MM.1S (cell line): ENCODE measurements around the gene RIMKLA.

Source experiments
- DNase-seq: peaks from one replicate; pipeline ENCODE4 v3.0.0-alpha.2; 2015
- H2AFZ ChIP-seq: fragments of 300-600 bp; sonication (generic); 2 replicates; pipeline ENCODE4 v1.6.0; 2016; ENCODE audit warnings: antibody characterized with exemption, low read length
- H3F3A ChIP-seq: fragments of 300-600 bp; sonication (generic); 2 replicates; pipeline ENCODE4 v1.6.1; 2016; ENCODE audit warnings: mild to moderate bottlenecking, antibody characterized with exemption, low read length, moderate library complexity, mixed read lengths; ENCODE audit not compliant: insufficient read depth
- H3K27ac ChIP-seq: fragments of 300-600 bp; sonication (generic); 2 replicates; pipeline ENCODE4 v1.5.1; 2016; ENCODE audit warnings: mild to moderate bottlenecking, low read length
- H3K27me3 ChIP-seq: fragments of 300-600 bp; sonication (generic); replicated peaks from 2 replicates; pipeline ENCODE4 v1.6.0; 2016; ENCODE audit warnings: low read length; ENCODE audit not compliant: insufficient read depth
- H3K36me3 ChIP-seq: fragments of 300-600 bp; sonication (generic); replicated peaks from 2 replicates; pipeline ENCODE4 v1.6.1; 2016; ENCODE audit warnings: mild to moderate bottlenecking, low read length, mixed read lengths; ENCODE audit not compliant: insufficient read depth
- H3K4me1 ChIP-seq: fragments of 300-600 bp; sonication (generic); 2 replicates; pipeline ENCODE4 v1.6.1; 2016; ENCODE audit warnings: low read length, mixed read lengths
- H3K4me2 ChIP-seq: fragments of 300-600 bp; sonication (generic); 2 replicates; pipeline ENCODE4 v1.6.0; 2016; ENCODE audit warnings: low read depth, low read length
- H3K4me3 ChIP-seq: fragments of 300-600 bp; sonication (generic); 2 replicates; pipeline ENCODE4 v1.5.1; 2016; ENCODE audit warnings: low read length, mixed read lengths
- H3K79me2 ChIP-seq: fragments of 300-600 bp; sonication (generic); 2 replicates; pipeline ENCODE4 v1.6.1; 2016; ENCODE audit warnings: mixed run types, low read length, mixed read lengths
- H3K9ac ChIP-seq: fragments of 300-600 bp; sonication (generic); 2 replicates; pipeline ENCODE4 v1.6.1; 2016; ENCODE audit warnings: low read length, mixed read lengths
- H3K9me2 ChIP-seq: fragments of 300-600 bp; sonication (generic); replicated peaks from 2 replicates; pipeline ENCODE4 v1.6.1; 2016; ENCODE audit warnings: mild to moderate bottlenecking, low read length, mixed read lengths; ENCODE audit not compliant: insufficient read depth
- H3K9me3 ChIP-seq: fragments of 300-600 bp; sonication (generic); replicated peaks from 2 replicates; pipeline ENCODE4 v1.6.1; 2016; ENCODE audit warnings: mild to moderate bottlenecking, low read length, mixed read lengths; ENCODE audit not compliant: insufficient read depth
- H4K20me1 ChIP-seq: fragments of 300-600 bp; sonication (generic); 2 replicates; pipeline ENCODE4 v1.6.1; 2016; ENCODE audit warnings: mild to moderate bottlenecking, low read length, moderate library complexity, mixed read lengths; ENCODE audit not compliant: insufficient read depth
- CTCF ChIP-seq: fragments of 300-600 bp; sonication (generic); IDR thresholded peaks from 2 replicates; pipeline ENCODE4 v1.5.1; 2016; ENCODE audit warnings: antibody characterized with exemption, low read length, mixed read lengths
- EZH2 ChIP-seq: fragments of 300-600 bp; sonication (generic); optimal IDR thresholded peaks from 2 replicates; pipeline ENCODE3; 2017; ENCODE audit warnings: low read depth, mild to moderate bottlenecking, antibody characterized with exemption, low read length, mixed read lengths
- EZH2phosphoT487 ChIP-seq: fragments of 300-600 bp; sonication (generic); IDR thresholded peaks from 2 replicates; pipeline ENCODE4 v1.6.1; 2018; ENCODE audit warnings: antibody characterized with exemption, low read length

The RIMKLA gene

GRCh38 chr1:42392255-42392654, 11.7 kb downstream of the RIMKLA start:
- no peaks in the 10 kb centered on the region for H3K79me2 ChIP-seq
- H3K4me2 ChIP-seq, result no peak overlapping the region
- no peak overlapping the region for H2AFZ ChIP-seq
- H3K27ac ChIP-seq, result no peak overlapping the region
- H3K9ac ChIP-seq, result no peak overlapping the region
- TF ChIP-seq CTCF (no peak), EZH2 (no peak), EZH2phosphoT487 (no peak)
- no peaks in the 10 kb centered on the region for H3K36me3 ChIP-seq
- H3K9me2 ChIP-seq, result no peaks in the 10 kb centered on the region
- no peaks in the 10 kb centered on the region for H4K20me1 ChIP-seq
- H3K4me1 ChIP-seq, result no peaks in the 10 kb centered on the region
- no peaks in the 10 kb centered on the region for H3K9me3 ChIP-seq
- DNase-seq, result no peak
- H3F3A ChIP-seq, result no peaks in the 10 kb centered on the region
- no peak overlapping the region for H3K4me3 ChIP-seq
- H3K27me3 ChIP-seq, result no peaks in the 10 kb centered on the region

- Histone ChIP-seq H3K4me1 (no peaks in the 10 kb centered on the region), H3K27me3 (no peaks in the 10 kb centered on the region), H3K9me3 (no peaks in the 10 kb centered on the region), H3K4me2 (no peak overlapping the region), H3K36me3 (no peaks in the 10 kb centered on the region), H3K9me2 (no peaks in the 10 kb centered on the region), H3K9ac (no peak overlapping the region), H4K20me1 (no peaks in the 10 kb centered on the region), H2AFZ (no peak overlapping the region), H3K27ac (no peak overlapping the region), H3K4me3 (no peak overlapping the region), H3F3A (no peaks in the 10 kb centered on the region), H3K79me2 (no peaks in the 10 kb centered on the region)
- TF ChIP-seq CTCF (no peak), EZH2 (no peak), EZH2phosphoT487 (no peak)
- DNase-seq, result no peak
These were observed 12.6 kb downstream of the RIMKLA start for GRCh38 chr1:42392967-42393848.

GRCh38 chr1:42399315-42400100, 18.9 kb downstream of the RIMKLA start:
- Histone ChIP-seq H3K4me3 (no peak overlapping the region), H3K27me3 (no peaks in the 10 kb centered on the region), H3K9me3 (no peaks in the 10 kb centered on the region), H3K9me2 (no peaks in the 10 kb centered on the region), H3K36me3 (no peaks in the 10 kb centered on the region), H3K27ac (no peak overlapping the region), H2AFZ (no peak overlapping the region), H3K4me1 (no peaks in the 10 kb centered on the region), H3K79me2 (no peaks in the 10 kb centered on the region), H4K20me1 (no peaks in the 10 kb centered on the region), H3F3A (no peaks in the 10 kb centered on the region), H3K4me2 (no peak overlapping the region), H3K9ac (no peak overlapping the region)
- TF ChIP-seq EZH2 (no peak), CTCF (no peak), EZH2phosphoT487 (no peak)
- no peak for DNase-seq
